HepG2 (cell line): ENCODE data around the gene COASY. TPM values are rescaled to one million over a fixed set of nuclear protein-coding genes. Genes with fewer than 3 reads are reported as not detected.

Experiments
- ARNT ChIP-seq: fragments of 450-650 bp; IDR thresholded peaks from 2 replicates; pipeline ENCODE4 v1.6.1; 2017
- ATAD3A ChIP-seq: sonication (generic); formaldehyde crosslinking; IDR thresholded peaks from 2 replicates; pipeline ENCODE4 v1.4.0; 2020; ENCODE audit warnings: missing genetic modification reagents
- ATF1 ChIP-seq: IDR thresholded peaks from 2 replicates; pipeline ENCODE4 v1.6.1; 2016; ENCODE audit warnings: mild to moderate bottlenecking, control low read depth
- FOXJ3 ChIP-seq: sonication (generic); formaldehyde crosslinking; IDR thresholded peaks from 2 replicates; pipeline ENCODE4 v1.4.0; 2020; ENCODE audit warnings: missing genetic modification reagents, mild to moderate bottlenecking, borderline replicate concordance
- KLF16 ChIP-seq, 2 experiments: sonication (generic) in 1 of 2; formaldehyde crosslinking in 1 of 2; IDR thresholded peaks; 2 replicates each; pipeline versions ENCODE4 v1.6.1 to v1.8.0; 2016 to 2023; ENCODE audit warnings: missing genetic modification reagents in 2 of 2, missing compliant biosample characterization in 1 of 2
- RFX5 ChIP-seq: IDR thresholded peaks from 2 replicates; pipeline ENCODE4 v1.6.1; 2011; ENCODE audit warnings: low read depth, low read length, improper control_type of control experiment
- SALL2 ChIP-seq: sonication (generic); formaldehyde crosslinking; IDR thresholded peaks from 2 replicates; pipeline ENCODE4 v1.8.1; 2023; ENCODE audit warnings: mild to moderate bottlenecking, missing genetic modification reagents, inconsistent platforms
- SP4 ChIP-seq: sonication (generic); formaldehyde crosslinking; IDR thresholded peaks from 2 replicates; pipeline ENCODE4 v1.8.1; 2023; ENCODE audit warnings: mild to moderate bottlenecking, missing genetic modification reagents
- THRA ChIP-seq: sonication (generic); formaldehyde crosslinking; IDR thresholded peaks from 2 replicates; pipeline ENCODE4 v1.4.0; 2020; ENCODE audit warnings: missing genetic modification reagents, borderline replicate concordance
- ZBTB42 ChIP-seq: sonication (generic); formaldehyde crosslinking; IDR thresholded peaks from 2 replicates; pipeline ENCODE4 v1.5.0; 2020; ENCODE audit warnings: mild to moderate bottlenecking, missing genetic modification reagents
- ZNF556 ChIP-seq: sonication (generic); formaldehyde crosslinking; IDR thresholded peaks from 2 replicates; pipeline ENCODE4 v1.4.0; 2020; ENCODE audit warnings: mild to moderate bottlenecking, missing genetic modification reagents, borderline replicate concordance
- ZNF574 ChIP-seq: sonication (generic); formaldehyde crosslinking; IDR thresholded peaks from 2 replicates; pipeline ENCODE4 v1.4.0; 2020; ENCODE audit warnings: missing genetic modification reagents
- ZNF713 ChIP-seq: sonication (generic); formaldehyde crosslinking; IDR thresholded peaks from 2 replicates; pipeline ENCODE4 v1.4.0; 2020; ENCODE audit warnings: mild to moderate bottlenecking, missing genetic modification reagents
- ZNF746 ChIP-seq: sonication (generic); formaldehyde crosslinking; IDR thresholded peaks from 2 replicates; pipeline ENCODE4 v1.8.0; 2022; ENCODE audit warnings: mild to moderate bottlenecking, missing genetic modification reagents
- polyA plus RNA-seq, 8 experiments: library from polyadenylated mRNA; depleted of rRNA in 3 of 8; stranded (reverse) in 7 of 8; unstranded in 1 of 8; fragments of >200 nt; fragmentation: Illumina TruSeq in 4 of 8; extraction: Trizol in 4 of 8; gene quantifications; 2 replicates each; pipeline versions ENCODE4 v1.2.1 to v1.2.3, GENCODE V29; 2011 to 2016; ENCODE audit warnings: low read depth in 4 of 8, missing spikeins in 1 of 8, mixed read lengths in 1 of 8; ENCODE audit not compliant: insufficient read depth in 1 of 8
- total RNA-seq, 5 experiments: library from RNA; depleted of rRNA; stranded (reverse); fragments of >200 nt; fragmentation: Illumina TruSeq; extraction: Trizol; gene quantifications; 2 replicates each; pipeline ENCODE4 v1.2.3, GENCODE V29; 2016; ENCODE audit warnings: low read depth in 1 of 5
- TF ChIP-seq, protein P1 (sequence below): sonication (generic); formaldehyde crosslinking; IDR thresholded peaks from 2 replicates; pipeline ENCODE4 v1.4.0; 2020; ENCODE audit warnings: missing genetic modification reagents
- TF ChIP-seq, protein P2 (sequence below): sonication (generic); formaldehyde crosslinking; IDR thresholded peaks from 2 replicates; pipeline ENCODE4 v1.5.1; 2020; ENCODE audit warnings: mild to moderate bottlenecking, moderate library complexity, missing genetic modification reagents
- TF ChIP-seq, protein P3 (sequence below): IDR thresholded peaks from 2 replicates; pipeline ENCODE4 v1.6.1; 2016; ENCODE audit warnings: missing compliant biosample characterization, missing genetic modification reagents, borderline replicate concordance
- TF ChIP-seq, protein P4 (sequence below): sonication (generic); formaldehyde crosslinking; conservative IDR thresholded peaks from 2 replicates; pipeline ENCODE4 v1.4.0; 2020; ENCODE audit warnings: missing genetic modification reagents

The COASY gene
- total and polyA plus RNA-seq, 2 of the 13 experiments (the other 11 are each of a cell fraction or from before 2014, with no cell fraction given): 90.7 to 125 TPM

GRCh38 chr17:42609182-42609813 is 47.4 kb downstream of the COASY start, which contains the start of the genes RETREG3 and TUBG1 (continued):
- peak; percentile 36; the same call in 1 of the 2 replicates for TF ChIP-seq THRA
- TF ChIP-seq, protein P1, sequence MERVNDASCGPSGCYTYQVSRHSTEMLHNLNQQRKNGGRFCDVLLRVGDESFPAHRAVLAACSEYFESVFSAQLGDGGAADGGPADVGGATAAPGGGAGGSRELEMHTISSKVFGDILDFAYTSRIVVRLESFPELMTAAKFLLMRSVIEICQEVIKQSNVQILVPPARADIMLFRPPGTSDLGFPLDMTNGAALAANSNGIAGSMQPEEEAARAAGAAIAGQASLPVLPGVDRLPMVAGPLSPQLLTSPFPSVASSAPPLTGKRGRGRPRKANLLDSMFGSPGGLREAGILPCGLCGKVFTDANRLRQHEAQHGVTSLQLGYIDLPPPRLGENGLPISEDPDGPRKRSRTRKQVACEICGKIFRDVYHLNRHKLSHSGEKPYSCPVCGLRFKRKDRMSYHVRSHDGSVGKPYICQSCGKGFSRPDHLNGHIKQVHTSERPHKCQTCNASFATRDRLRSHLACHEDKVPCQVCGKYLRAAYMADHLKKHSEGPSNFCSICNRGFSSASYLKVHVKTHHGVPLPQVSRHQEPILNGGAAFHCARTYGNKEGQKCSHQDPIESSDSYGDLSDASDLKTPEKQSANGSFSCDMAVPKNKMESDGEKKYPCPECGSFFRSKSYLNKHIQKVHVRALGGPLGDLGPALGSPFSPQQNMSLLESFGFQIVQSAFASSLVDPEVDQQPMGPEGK (CRISPR knock-in tag): peak; percentile 98
- no peak for TF ChIP-seq RFX5
- TF ChIP-seq ARNT: no peak
- TF ChIP-seq ZNF556 (CRISPR knock-in tag): no peak
- TF ChIP-seq ZNF713 (CRISPR knock-in tag): no peak; the same call in 1 of the 2 replicates
- TF ChIP-seq, protein P2, sequence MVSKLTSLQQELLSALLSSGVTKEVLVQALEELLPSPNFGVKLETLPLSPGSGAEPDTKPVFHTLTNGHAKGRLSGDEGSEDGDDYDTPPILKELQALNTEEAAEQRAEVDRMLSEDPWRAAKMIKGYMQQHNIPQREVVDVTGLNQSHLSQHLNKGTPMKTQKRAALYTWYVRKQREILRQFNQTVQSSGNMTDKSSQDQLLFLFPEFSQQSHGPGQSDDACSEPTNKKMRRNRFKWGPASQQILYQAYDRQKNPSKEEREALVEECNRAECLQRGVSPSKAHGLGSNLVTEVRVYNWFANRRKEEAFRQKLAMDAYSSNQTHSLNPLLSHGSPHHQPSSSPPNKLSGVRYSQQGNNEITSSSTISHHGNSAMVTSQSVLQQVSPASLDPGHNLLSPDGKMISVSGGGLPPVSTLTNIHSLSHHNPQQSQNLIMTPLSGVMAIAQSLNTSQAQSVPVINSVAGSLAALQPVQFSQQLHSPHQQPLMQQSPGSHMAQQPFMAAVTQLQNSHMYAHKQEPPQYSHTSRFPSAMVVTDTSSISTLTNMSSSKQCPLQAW (CRISPR knock-in tag): peak; percentile 93
- TF ChIP-seq SP4: peak; percentile 96
- TF ChIP-seq ATAD3A (CRISPR knock-in tag): no peak
- peak; percentile 83; the same call in 1 of the 2 replicates for TF ChIP-seq SALL2
- no peak; the same call in 1 of the 2 replicates for TF ChIP-seq ATF1 (CRISPR knock-in tag)
- TF ChIP-seq, protein P3, sequence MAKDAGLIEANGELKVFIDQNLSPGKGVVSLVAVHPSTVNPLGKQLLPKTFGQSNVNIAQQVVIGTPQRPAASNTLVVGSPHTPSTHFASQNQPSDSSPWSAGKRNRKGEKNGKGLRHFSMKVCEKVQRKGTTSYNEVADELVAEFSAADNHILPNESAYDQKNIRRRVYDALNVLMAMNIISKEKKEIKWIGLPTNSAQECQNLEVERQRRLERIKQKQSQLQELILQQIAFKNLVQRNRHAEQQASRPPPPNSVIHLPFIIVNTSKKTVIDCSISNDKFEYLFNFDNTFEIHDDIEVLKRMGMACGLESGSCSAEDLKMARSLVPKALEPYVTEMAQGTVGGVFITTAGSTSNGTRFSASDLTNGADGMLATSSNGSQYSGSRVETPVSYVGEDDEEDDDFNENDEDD (CRISPR knock-in tag): peak; percentile 95
- TF ChIP-seq ZNF746 (CRISPR knock-in tag): peak; percentile 76
- no peak; the same call in 1 of the 2 replicates for TF ChIP-seq ZBTB42 (CRISPR knock-in tag)
- TF ChIP-seq, protein P4, sequence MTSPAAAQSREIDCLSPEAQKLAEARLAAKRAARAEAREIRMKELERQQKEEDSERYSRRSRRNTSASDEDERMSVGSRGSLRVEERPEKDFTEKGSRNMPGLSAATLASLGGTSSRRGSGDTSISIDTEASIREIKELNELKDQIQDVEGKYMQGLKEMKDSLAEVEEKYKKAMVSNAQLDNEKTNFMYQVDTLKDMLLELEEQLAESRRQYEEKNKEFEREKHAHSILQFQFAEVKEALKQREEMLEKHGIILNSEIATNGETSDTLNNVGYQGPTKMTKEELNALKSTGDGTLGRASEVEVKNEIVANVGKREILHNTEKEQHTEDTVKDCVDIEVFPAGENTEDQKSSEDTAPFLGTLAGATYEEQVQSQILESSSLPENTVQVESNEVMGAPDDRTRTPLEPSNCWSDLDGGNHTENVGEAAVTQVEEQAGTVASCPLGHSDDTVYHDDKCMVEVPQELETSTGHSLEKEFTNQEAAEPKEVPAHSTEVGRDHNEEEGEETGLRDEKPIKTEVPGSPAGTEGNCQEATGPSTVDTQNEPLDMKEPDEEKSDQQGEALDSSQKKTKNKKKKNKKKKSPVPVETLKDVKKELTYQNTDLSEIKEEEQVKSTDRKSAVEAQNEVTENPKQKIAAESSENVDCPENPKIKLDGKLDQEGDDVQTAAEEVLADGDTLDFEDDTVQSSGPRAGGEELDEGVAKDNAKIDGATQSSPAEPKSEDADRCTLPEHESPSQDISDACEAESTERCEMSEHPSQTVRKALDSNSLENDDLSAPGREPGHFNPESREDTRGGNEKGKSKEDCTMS (CRISPR knock-in tag): no peak
- peak; percentile 68 for TF ChIP-seq FOXJ3 (CRISPR knock-in tag)
- TF ChIP-seq KLF16 (CRISPR knock-in tag; IDR thresholded peaks at IDR 0.05): peak in 1 of 2 experiments; percentile 73; a peak in 2 of 4 replicates
- TF ChIP-seq ZNF574 (CRISPR knock-in tag): peak; percentile 77; the same call in 1 of the 2 replicates
